SK-N-SH (cell line): ENCODE results near the gene ELOVL1. TPM values are rescaled to one million over a fixed set of nuclear protein-coding genes. Genes with fewer than 3 reads are reported as not detected.
A peak's percentile ranks its signal among the peaks of the same experiment; 100 is the strongest.

ENCODE experiments used
- CTCF ChIA-PET: fragments of 300-600, 350-600 bp; formaldehyde crosslinking; extraction: SDS; loops from one replicate; lab custom pipeline; 2021; lab: Yijun Ruan, JAX
- POLR2A ChIA-PET: fragments of 350-600 bp; sonication (Branson Sonifier 250); formaldehyde crosslinking; extraction: SDS; loops from one replicate; lab custom pipeline; 2020; ENCODE audit warnings: antibody characterized with exemption, inconsistent platforms; lab: Yijun Ruan, JAX
- DNase-seq: peaks from one replicate; pipeline ENCODE4 v3.0.0; 2012
- H2AFZ ChIP-seq: fragments of 200-600 bp; sonication (generic); 2 replicates; pipeline ENCODE4 v1.8.1; 2016; ENCODE audit warnings: antibody characterized with exemption, mild to moderate bottlenecking, low read depth
- H3F3A ChIP-seq: fragments of 200-600 bp; sonication (generic); replicated peaks from 2 replicates; pipeline ENCODE3; 2016; ENCODE audit warnings: antibody characterized with exemption, mild to moderate bottlenecking; ENCODE audit not compliant: insufficient read depth
- H3K27ac ChIP-seq, 2 experiments: fragments of 200-500 bp in 1 of 2; fragments of 200-600 bp in 1 of 2; sonication (Bioruptor generic) in 1 of 2; sonication (generic), shearing (Covaris generic) in 1 of 2; 2 replicates each; pipeline versions ENCODE4 v1.5.1 to v1.6.1; 2014 to 2016; ENCODE audit warnings: low read depth in 2 of 2, inconsistent platforms in 1 of 2, low read length in 1 of 2, mild to moderate bottlenecking in 1 of 2, mixed read lengths in 1 of 2
- H3K27me3 ChIP-seq: fragments of 200-600 bp; sonication (generic), shearing (Covaris generic); 2 replicates; pipeline ENCODE4 v1.6.1; 2016; ENCODE audit warnings: mixed run types; ENCODE audit not compliant: insufficient read depth
- H3K36me3 ChIP-seq, 2 experiments: fragments of 200-500 bp in 1 of 2; fragments of 200-600 bp in 1 of 2; sonication (Bioruptor generic) in 1 of 2; sonication (generic) in 1 of 2; replicated peaks in 1 of 2; 2 replicates each; pipeline versions ENCODE3 to v1.5.1; 2014 to 2016; ENCODE audit warnings: low read length in 1 of 2, mild to moderate bottlenecking in 1 of 2; ENCODE audit not compliant: insufficient read depth in 2 of 2, control insufficient read depth in 1 of 2
- H3K4me1 ChIP-seq, 2 experiments: fragments of 200-500 bp in 1 of 2; fragments of 200-600 bp in 1 of 2; sonication (Bioruptor generic) in 1 of 2; sonication (generic), shearing (Covaris generic) in 1 of 2; 2 replicates each; pipeline versions ENCODE4 v1.5.1 to v1.6.1; 2014 to 2016; ENCODE audit warnings: low read depth in 1 of 2, low read length in 1 of 2, mixed run types in 1 of 2; ENCODE audit not compliant: insufficient read depth in 2 of 2, control insufficient read depth in 1 of 2
- H3K4me2 ChIP-seq: fragments of 200-600 bp; sonication (generic), shearing (Covaris generic); 2 replicates; pipeline ENCODE4 v1.6.1; 2017; ENCODE audit warnings: mixed run types
- H3K4me3 ChIP-seq, 2 experiments: fragments of 200-500 bp in 1 of 2; fragments of 200-600 bp in 1 of 2; sonication (Bioruptor generic) in 1 of 2; sonication (generic), shearing (Covaris generic) in 1 of 2; 2 replicates each; pipeline versions ENCODE4 v1.5.1 to v1.8.1; 2014 to 2016; ENCODE audit warnings: low read depth in 2 of 2, inconsistent platforms in 1 of 2, low read length in 1 of 2, mild to moderate bottlenecking in 1 of 2, mixed read lengths in 1 of 2, moderate library complexity in 1 of 2
- H3K79me2 ChIP-seq: fragments of 200-600 bp; sonication (generic); 2 replicates; pipeline ENCODE4 v1.8.1; 2017; ENCODE audit warnings: mild to moderate bottlenecking; ENCODE audit not compliant: insufficient read depth
- H3K9ac ChIP-seq: fragments of 200-600 bp; sonication (generic); 2 replicates; pipeline ENCODE4 v1.6.1; 2017; ENCODE audit warnings: mixed run types
- H3K9me2 ChIP-seq: fragments of 200-600 bp; sonication (generic); 2 replicates; pipeline ENCODE4 v1.6.1; 2017; ENCODE audit warnings: mixed run types
- H3K9me3 ChIP-seq: fragments of 200-600 bp; sonication (generic); 2 replicates; pipeline ENCODE4 v1.6.1; 2017; ENCODE audit warnings: mixed run types, mild to moderate bottlenecking, moderate library complexity
- H4K20me1 ChIP-seq: fragments of 200-600 bp; sonication (generic); 2 replicates; pipeline ENCODE4 v1.6.1; 2017; ENCODE audit warnings: mild to moderate bottlenecking, mixed run types; ENCODE audit not compliant: insufficient read depth
- ELF1 ChIP-seq: IDR thresholded peaks from 2 replicates; pipeline ENCODE4 v1.4.0; 2012
- EP300 ChIP-seq, 2 experiments: IDR thresholded peaks; 2 replicates each; pipeline versions ENCODE4 v1.4.0 to v1.6.1; 2012; ENCODE audit warnings: borderline replicate concordance in 1 of 2, low read depth in 1 of 2, low read length in 1 of 2
- FOSL2 ChIP-seq: IDR thresholded peaks from 2 replicates; pipeline ENCODE4 v1.4.0; 2012; ENCODE audit warnings: low read depth, mild to moderate bottlenecking, moderate library complexity, borderline replicate concordance
- NFIC ChIP-seq: IDR thresholded peaks from 2 replicates; pipeline ENCODE4 v1.4.0; 2012; ENCODE audit warnings: borderline replicate concordance
- NRF1 ChIP-seq: IDR thresholded peaks from 2 replicates; pipeline ENCODE4 v1.6.1; 2012; ENCODE audit warnings: low read depth, mild to moderate bottlenecking, low read length
- POLR2AphosphoS5 ChIP-seq: IDR thresholded peaks from 2 replicates; pipeline ENCODE4 v1.6.1; 2012; ENCODE audit warnings: low read depth, low read length
- RCOR1 ChIP-seq: fragments of 150-350 bp; IDR thresholded peaks from 2 replicates; pipeline ENCODE4 v1.6.1; 2017; ENCODE audit warnings: antibody characterized with exemption, low read length
- TAF1 ChIP-seq: IDR thresholded peaks from 2 replicates; pipeline ENCODE4 v1.6.1; 2012; ENCODE audit warnings: low read depth, mild to moderate bottlenecking, low read length, moderate library complexity, borderline replicate concordance
- TCF12 ChIP-seq: IDR thresholded peaks from 2 replicates; pipeline ENCODE4 v1.4.0; 2012
- WGBS: methylation state at CpG from one replicate; pipeline ENCODE4 v1.1.6; 2017; ENCODE audit warnings: low lambda C conversion rate; 5-methylcytosine and 5-hydroxymethylcytosine counted together
- polyA plus RNA-seq, 3 experiments: library from polyadenylated mRNA; depleted of rRNA; stranded (reverse); fragments of >200 nt; gene quantifications; 2 replicates each; pipeline ENCODE4 v1.2.3, GENCODE V29; 2012
- TF ChIP-seq, protein P1 (sequence below): IDR thresholded peaks from 2 replicates; pipeline ENCODE4 v1.4.0; 2012; ENCODE audit warnings: low read depth, borderline replicate concordance
- TF ChIP-seq, protein P2 (sequence below): IDR thresholded peaks from 2 replicates; pipeline ENCODE4 v1.6.1; 2012; ENCODE audit warnings: mild to moderate bottlenecking, low read depth, low read length, moderate library complexity

The ELOVL1 gene
- polyA plus RNA-seq, 1 of the 3 experiments (the other 2 are of a cell fraction), result 127 TPM

DNA sequence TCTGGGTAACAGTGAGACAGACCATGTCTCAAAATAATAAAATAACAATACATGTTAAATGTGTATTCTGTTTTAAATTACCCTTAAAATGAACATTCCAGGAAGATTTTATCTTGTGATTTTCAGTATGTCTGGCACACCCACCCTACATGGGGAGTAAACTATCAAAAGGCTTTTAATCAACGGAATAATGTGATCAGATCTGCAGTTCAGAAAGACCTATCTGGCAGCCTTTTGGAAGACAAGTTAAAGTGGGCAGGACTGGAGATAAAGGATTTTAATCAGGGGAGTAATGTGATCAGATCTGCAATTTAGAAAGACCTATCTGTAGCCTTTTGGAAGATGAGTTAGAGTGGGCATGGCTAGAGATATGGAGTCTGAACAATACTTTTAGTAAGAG lies 11.7 kb upstream of the ELOVL1 start:
- Histone ChIP-seq H3K27ac (no peak overlapping the region), H3F3A (no peaks in the 10 kb centered on the region), H3K9me3 (no peaks in the 10 kb centered on the region), H2AFZ (no peak overlapping the region), H3K27me3 (no peaks in the 10 kb centered on the region), H3K79me2 (peaks cover 3% of the 10 kb centered on the region; the same call in 1 of the 2 replicates), H3K4me1 (no peaks in the 10 kb centered on the region), H3K9ac (no peak overlapping the region), H3K9me2 (no peaks in the 10 kb centered on the region), H3K4me3 (no peak overlapping the region), H3K36me3 (peaks cover 20 to 26% of the 10 kb centered on the region in 2 experiments), H4K20me1 (no peaks in the 10 kb centered on the region), H3K4me2 (no peak overlapping the region)
- TF ChIP-seq FOSL2 (no peak), RCOR1 (0 out of 2 replicates have a peak, but pooled peaks have one; percentile 41), POLR2AphosphoS5 (no peak)
- TF ChIP-seq, protein P1, sequence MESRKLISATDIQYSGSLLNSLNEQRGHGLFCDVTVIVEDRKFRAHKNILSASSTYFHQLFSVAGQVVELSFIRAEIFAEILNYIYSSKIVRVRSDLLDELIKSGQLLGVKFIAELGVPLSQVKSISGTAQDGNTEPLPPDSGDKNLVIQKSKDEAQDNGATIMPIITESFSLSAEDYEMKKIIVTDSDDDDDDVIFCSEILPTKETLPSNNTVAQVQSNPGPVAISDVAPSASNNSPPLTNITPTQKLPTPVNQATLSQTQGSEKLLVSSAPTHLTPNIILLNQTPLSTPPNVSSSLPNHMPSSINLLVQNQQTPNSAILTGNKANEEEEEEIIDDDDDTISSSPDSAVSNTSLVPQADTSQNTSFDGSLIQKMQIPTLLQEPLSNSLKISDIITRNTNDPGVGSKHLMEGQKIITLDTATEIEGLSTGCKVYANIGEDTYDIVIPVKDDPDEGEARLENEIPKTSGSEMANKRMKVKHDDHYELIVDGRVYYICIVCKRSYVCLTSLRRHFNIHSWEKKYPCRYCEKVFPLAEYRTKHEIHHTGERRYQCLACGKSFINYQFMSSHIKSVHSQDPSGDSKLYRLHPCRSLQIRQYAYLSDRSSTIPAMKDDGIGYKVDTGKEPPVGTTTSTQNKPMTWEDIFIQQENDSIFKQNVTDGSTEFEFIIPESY, result no peak
- CTCF ChIA-PET, result interaction anchor here (0.9 to 2.1 kb wide), 2 partner anchors 10 to 153 kb away, joined by 3 to 9 read pairs; no protein-coding TSS in a partner anchor
- WGBS, result 95% methylated on average over 1 of the region's 1 CpG
- POLR2A ChIA-PET, result no interaction called here
- no peak for DNase-seq

DNA sequence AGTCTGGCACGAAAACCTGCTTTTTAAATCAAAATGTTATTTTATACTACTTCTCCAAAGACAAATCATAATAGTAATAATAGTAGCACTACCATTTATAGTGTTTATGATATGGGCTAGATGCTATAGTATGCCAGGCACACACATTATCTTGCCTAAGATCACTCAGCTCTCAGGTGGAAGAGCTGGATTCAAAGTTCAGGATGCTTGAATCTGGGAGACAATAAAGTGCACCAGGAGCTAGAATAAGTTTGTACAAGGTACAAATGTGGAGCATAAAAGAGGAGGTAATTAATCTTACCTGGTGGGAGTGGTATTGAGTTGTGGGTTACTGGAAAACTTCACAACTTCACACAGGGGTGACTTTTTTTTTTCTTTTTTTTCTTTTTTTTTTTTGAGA lies 10.0 kb upstream of the ELOVL1 start:
- no peak overlapping the region for H3K4me2 ChIP-seq
- 79% methylated on average over 1 of the region's 1 CpG for WGBS
- H3K9me3 ChIP-seq, result no peaks in the 10 kb centered on the region
- TF ChIP-seq EP300 (IDR thresholded peaks at IDR 0.05; ENCODE audit: borderline replicate concordance in 1 of 2, low read depth in 1 of 2, low read length in 1 of 2) (no peak), NRF1 (no peak), NFIC (no peak), TCF12 (no peak), ELF1 (no peak), TAF1 (no peak)
- TF ChIP-seq, protein P2, sequence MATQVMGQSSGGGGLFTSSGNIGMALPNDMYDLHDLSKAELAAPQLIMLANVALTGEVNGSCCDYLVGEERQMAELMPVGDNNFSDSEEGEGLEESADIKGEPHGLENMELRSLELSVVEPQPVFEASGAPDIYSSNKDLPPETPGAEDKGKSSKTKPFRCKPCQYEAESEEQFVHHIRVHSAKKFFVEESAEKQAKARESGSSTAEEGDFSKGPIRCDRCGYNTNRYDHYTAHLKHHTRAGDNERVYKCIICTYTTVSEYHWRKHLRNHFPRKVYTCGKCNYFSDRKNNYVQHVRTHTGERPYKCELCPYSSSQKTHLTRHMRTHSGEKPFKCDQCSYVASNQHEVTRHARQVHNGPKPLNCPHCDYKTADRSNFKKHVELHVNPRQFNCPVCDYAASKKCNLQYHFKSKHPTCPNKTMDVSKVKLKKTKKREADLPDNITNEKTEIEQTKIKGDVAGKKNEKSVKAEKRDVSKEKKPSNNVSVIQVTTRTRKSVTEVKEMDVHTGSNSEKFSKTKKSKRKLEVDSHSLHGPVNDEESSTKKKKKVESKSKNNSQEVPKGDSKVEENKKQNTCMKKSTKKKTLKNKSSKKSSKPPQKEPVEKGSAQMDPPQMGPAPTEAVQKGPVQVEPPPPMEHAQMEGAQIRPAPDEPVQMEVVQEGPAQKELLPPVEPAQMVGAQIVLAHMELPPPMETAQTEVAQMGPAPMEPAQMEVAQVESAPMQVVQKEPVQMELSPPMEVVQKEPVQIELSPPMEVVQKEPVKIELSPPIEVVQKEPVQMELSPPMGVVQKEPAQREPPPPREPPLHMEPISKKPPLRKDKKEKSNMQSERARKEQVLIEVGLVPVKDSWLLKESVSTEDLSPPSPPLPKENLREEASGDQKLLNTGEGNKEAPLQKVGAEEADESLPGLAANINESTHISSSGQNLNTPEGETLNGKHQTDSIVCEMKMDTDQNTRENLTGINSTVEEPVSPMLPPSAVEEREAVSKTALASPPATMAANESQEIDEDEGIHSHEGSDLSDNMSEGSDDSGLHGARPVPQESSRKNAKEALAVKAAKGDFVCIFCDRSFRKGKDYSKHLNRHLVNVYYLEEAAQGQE, result no peak
- TF ChIP-seq, all 33 proteins: peak for 0
- no peaks in the 10 kb centered on the region for H3K27me3 ChIP-seq
- H3K9ac ChIP-seq, result no peak overlapping the region
- peaks cover 0 to 11% of the 10 kb centered on the region in 2 experiments; a peak in 1 of 4 replicates for H3K4me1 ChIP-seq
- no peaks in the 10 kb centered on the region for H3K9me2 ChIP-seq
- peaks cover 3 to 10% of the 10 kb centered on the region in 2 experiments for H3K36me3 ChIP-seq
- POLR2A ChIA-PET, result no interaction called here
- no peak for DNase-seq
- H3K27ac ChIP-seq, result no peak overlapping the region
- peaks cover 14% of the 10 kb centered on the region for H3F3A ChIP-seq
- H3K4me3 ChIP-seq, result no peak overlapping the region
- CTCF ChIA-PET, result interaction anchor here (1.6 kb wide), 1 partner anchor 9 kb away, joined by 4 read pairs; no protein-coding TSS in a partner anchor
- H3K79me2 ChIP-seq, result peaks cover 7% of the 10 kb centered on the region; the same call in 1 of the 2 replicates
- H2AFZ ChIP-seq, result no peak overlapping the region
- H4K20me1 ChIP-seq, result no peaks in the 10 kb centered on the region
